ENCODE measurements around the gene RPRM. TPM values are rescaled to one million over a fixed set of nuclear protein-coding genes. Genes with fewer than 3 reads are reported as not detected.
"Not testable (repeated sequence)": the region's sequence is repeated elsewhere in the genome, so short reads cannot be mapped to it uniquely, and the experiment has no call there.

RPRM gene
- total RNA-seq, 1 experiment from 2014 or later: 38.4 TPM

DNA sequence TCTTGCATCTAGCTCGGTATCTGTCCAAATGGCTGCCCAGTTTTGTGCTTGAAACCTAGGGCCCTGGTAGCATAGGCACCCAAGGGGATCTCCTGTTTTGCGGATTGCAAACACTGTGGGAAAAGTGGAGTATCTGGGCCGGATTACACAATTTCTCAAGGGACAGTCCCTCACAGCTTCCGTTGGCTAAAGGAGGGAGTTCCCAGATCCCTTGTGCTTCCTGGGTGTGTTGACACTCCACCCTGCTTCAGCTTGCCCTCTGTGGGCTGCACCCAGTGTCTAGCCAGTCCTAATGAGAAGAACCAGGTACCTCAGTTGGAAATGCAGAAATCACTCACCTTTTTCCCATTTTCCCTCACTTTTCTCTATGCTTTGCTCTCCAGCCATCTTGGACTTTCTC, 35.5 kb downstream of the RPRM start:
- no peak overlapping the region for H3K56ac ChIP-seq (ENCODE audit: insufficient read length, low read depth, low read length)
- DNase-seq: no peak
- Mint-ChIP-seq H3K27ac (peak overlapping the region in 1 of 3 experiments; percentile 37; a peak in 1 of 7 replicates), H3K4me3 (no peak overlapping the region), H3K27me3 (ENCODE audit: low read depth) (no peaks in the 10 kb centered on the region; the same call in 1 of the 2 replicates), H3K4me1 (peaks cover 19 to 20% of the 10 kb centered on the region in 2 experiments), H3K9me3 (peaks cover 29% of the 10 kb centered on the region in 2 experiments), H3K36me3 (ENCODE audit: insufficient read depth in 1 of 3, low read depth in 3 of 3) (peaks cover 15 to 44% (median 18%) of the 10 kb centered on the region in 3 experiments)
- no peak overlapping the region for H4K8ac ChIP-seq (replicated peaks; ENCODE audit: insufficient read length, low read depth, low read length)
- H3K4ac ChIP-seq (ENCODE audit: low read depth, low read length): no peak overlapping the region
- H3K9ac ChIP-seq (ENCODE audit: extremely low read depth, insufficient read length, low read length): no peak overlapping the region
- H3K9me3 ChIP-seq (ENCODE audit: control insufficient read depth, low read depth, low read length): no peaks in the 10 kb centered on the region
- H2AK5ac ChIP-seq (ENCODE audit: insufficient read length, low read length): no peak overlapping the region
- TF ChIP-seq, protein P1, sequence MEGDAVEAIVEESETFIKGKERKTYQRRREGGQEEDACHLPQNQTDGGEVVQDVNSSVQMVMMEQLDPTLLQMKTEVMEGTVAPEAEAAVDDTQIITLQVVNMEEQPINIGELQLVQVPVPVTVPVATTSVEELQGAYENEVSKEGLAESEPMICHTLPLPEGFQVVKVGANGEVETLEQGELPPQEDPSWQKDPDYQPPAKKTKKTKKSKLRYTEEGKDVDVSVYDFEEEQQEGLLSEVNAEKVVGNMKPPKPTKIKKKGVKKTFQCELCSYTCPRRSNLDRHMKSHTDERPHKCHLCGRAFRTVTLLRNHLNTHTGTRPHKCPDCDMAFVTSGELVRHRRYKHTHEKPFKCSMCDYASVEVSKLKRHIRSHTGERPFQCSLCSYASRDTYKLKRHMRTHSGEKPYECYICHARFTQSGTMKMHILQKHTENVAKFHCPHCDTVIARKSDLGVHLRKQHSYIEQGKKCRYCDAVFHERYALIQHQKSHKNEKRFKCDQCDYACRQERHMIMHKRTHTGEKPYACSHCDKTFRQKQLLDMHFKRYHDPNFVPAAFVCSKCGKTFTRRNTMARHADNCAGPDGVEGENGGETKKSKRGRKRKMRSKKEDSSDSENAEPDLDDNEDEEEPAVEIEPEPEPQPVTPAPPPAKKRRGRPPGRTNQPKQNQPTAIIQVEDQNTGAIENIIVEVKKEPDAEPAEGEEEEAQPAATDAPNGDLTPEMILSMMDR (conservative IDR thresholded peaks at IDR 0.05): no peak
- H3K18ac ChIP-seq (ENCODE audit: insufficient read length, low read depth, low read length): no peak overlapping the region
- H3K79me2 ChIP-seq (ENCODE audit: insufficient read depth, low read length): no peaks in the 10 kb centered on the region
- H3K27me3 ChIP-seq (ENCODE audit: insufficient read depth, low read length): no peaks in the 10 kb centered on the region
- H4K20me1 ChIP-seq (ENCODE audit: control insufficient read depth, insufficient read depth, insufficient read length): no peaks in the 10 kb centered on the region
- no peak overlapping the region for H3K4me2 ChIP-seq (ENCODE audit: insufficient read depth, insufficient read length, low read length)
- H4K5ac ChIP-seq (ENCODE audit: insufficient read length, low read depth, low read length): no peak overlapping the region
- no peak overlapping the region for H2BK5ac ChIP-seq (ENCODE audit: insufficient read length, low read length)
- 0 out of 2 replicates have a peak overlapping the region, but pooled peaks have one; percentile 68 for H3K14ac ChIP-seq (ENCODE audit: insufficient read depth, low read length)
- H2BK120ac ChIP-seq (ENCODE audit: low read depth, low read length, poor library complexity, severe bottlenecking): no peak overlapping the region
- H3K23me2 ChIP-seq (ENCODE audit: insufficient read length, low read depth, low read length, poor library complexity, severe bottlenecking): no peaks in the 10 kb centered on the region
- no CpG with 5 or more reads among the region's 4 CpGs for WGBS (ENCODE audit: extremely low coverage, insufficient read length, low lambda C conversion rate)
- no peak overlapping the region for H3K27ac ChIP-seq (ENCODE audit: insufficient read length, low read depth, low read length)
- no peak overlapping the region for H3T11ph ChIP-seq (ENCODE audit: low read length)
- no peak overlapping the region for H2BK12ac ChIP-seq (ENCODE audit: insufficient read length, low read depth, low read length)
- H3K4me1 ChIP-seq (ENCODE audit: insufficient read depth, low read length): no peaks in the 10 kb centered on the region
- H2AFZ ChIP-seq (ENCODE audit: low read length): no peak overlapping the region
- H2BK15ac ChIP-seq (ENCODE audit: low read depth, low read length): no peak overlapping the region
- no peak overlapping the region for H2BK20ac ChIP-seq (ENCODE audit: low read depth, low read length, poor library complexity, severe bottlenecking)
- no peak overlapping the region for H3K23ac ChIP-seq (ENCODE audit: insufficient read length, low read depth, low read length)
- no peak overlapping the region for H4K91ac ChIP-seq (ENCODE audit: insufficient read length, low read depth, low read length)
- H3K79me1 ChIP-seq (ENCODE audit: insufficient read depth, low read depth, low read length, poor library complexity, severe bottlenecking): no peaks in the 10 kb centered on the region

DNA sequence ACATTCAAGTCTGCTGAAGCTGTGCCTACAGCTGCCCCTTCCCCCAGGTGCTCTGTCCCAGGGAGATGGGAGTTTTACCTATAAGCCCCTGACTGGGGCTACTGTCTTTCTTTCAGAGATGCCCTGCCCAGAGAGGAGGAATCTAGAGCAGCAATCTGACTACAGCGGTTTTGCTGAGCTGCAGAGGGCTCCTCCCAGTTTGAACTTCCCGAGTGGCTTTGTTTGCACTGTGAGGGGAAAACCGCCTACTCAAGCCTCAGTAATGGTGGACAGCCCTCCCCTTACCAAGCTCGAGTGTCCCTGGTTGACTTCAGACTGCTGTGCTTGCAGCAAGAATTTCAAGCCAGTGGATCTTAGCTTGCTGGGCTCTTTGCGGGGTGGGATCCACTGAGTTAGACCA, 35.9 kb downstream of the RPRM start:
- H2BK12ac ChIP-seq (ENCODE audit: insufficient read length, low read depth, low read length); H4K20me1 ChIP-seq (ENCODE audit: control insufficient read depth, insufficient read depth, insufficient read length); H3K27me3 ChIP-seq (ENCODE audit: insufficient read depth, low read length); H3K4me1 ChIP-seq (ENCODE audit: insufficient read depth, low read length); H3K27me3 Mint-ChIP-seq (ENCODE audit: low read depth); H3K56ac ChIP-seq (ENCODE audit: insufficient read length, low read depth, low read length); H3K9ac ChIP-seq (ENCODE audit: extremely low read depth, insufficient read length, low read length); H3K27ac ChIP-seq (ENCODE audit: insufficient read length, low read depth, low read length); H2AFZ ChIP-seq (ENCODE audit: low read length); H3K79me2 ChIP-seq (ENCODE audit: insufficient read depth, low read length); H3K23ac ChIP-seq (ENCODE audit: insufficient read length, low read depth, low read length); H3K4ac ChIP-seq (ENCODE audit: low read depth, low read length); H4K8ac ChIP-seq (replicated peaks; ENCODE audit: insufficient read length, low read depth, low read length); H2AK5ac ChIP-seq (ENCODE audit: insufficient read length, low read length); H3T11ph ChIP-seq (ENCODE audit: low read length); H3K18ac ChIP-seq (ENCODE audit: insufficient read length, low read depth, low read length); H3K9me3 ChIP-seq (ENCODE audit: control insufficient read depth, low read depth, low read length); H3K79me1 ChIP-seq (ENCODE audit: insufficient read depth, low read depth, low read length, poor library complexity, severe bottlenecking); H3K23me2 ChIP-seq (ENCODE audit: insufficient read length, low read depth, low read length, poor library complexity, severe bottlenecking); H2BK15ac ChIP-seq (ENCODE audit: low read depth, low read length); H3K4me2 ChIP-seq (ENCODE audit: insufficient read depth, insufficient read length, low read length); H2BK120ac ChIP-seq (ENCODE audit: low read depth, low read length, poor library complexity, severe bottlenecking); H2BK5ac ChIP-seq (ENCODE audit: insufficient read length, low read length); H3K4me3 Mint-ChIP-seq; H4K91ac ChIP-seq (ENCODE audit: insufficient read length, low read depth, low read length); H4K5ac ChIP-seq (ENCODE audit: insufficient read length, low read depth, low read length); H2BK20ac ChIP-seq (ENCODE audit: low read depth, low read length, poor library complexity, severe bottlenecking): not testable (repeated sequence)
- 0 out of 2 replicates have a peak overlapping the region, but pooled peaks have one; percentile 68 for H3K14ac ChIP-seq (ENCODE audit: insufficient read depth, low read length)
- H3K4me1 Mint-ChIP-seq: peaks cover 19 to 20% of the 10 kb centered on the region in 2 experiments
- no CpG with 5 or more reads among the region's 5 CpGs for WGBS (ENCODE audit: extremely low coverage, insufficient read length, low lambda C conversion rate)
- peak; percentile 31 for DNase-seq
- H3K27ac Mint-ChIP-seq: peak overlapping the region; percentile 20 to 74 (median 53); a peak in 3 of 7 replicates
- H3K36me3 Mint-ChIP-seq (ENCODE audit: insufficient read depth in 1 of 3, low read depth in 3 of 3): peaks cover 15 to 44% (median 18%) of the 10 kb centered on the region in 3 experiments
- H3K9me3 Mint-ChIP-seq: peaks cover 29 to 31% of the 10 kb centered on the region in 2 experiments
